Liver (tissue), 9 donors: ENCODE results near the gene CTNNA2. TPM values are rescaled to one million over a fixed set of nuclear protein-coding genes. Genes with fewer than 3 reads are reported as not detected.

Experiments
- DNase-seq: peaks from one replicate; pipeline ENCODE4 v3.0.0-alpha.2; 2017; ENCODE audit warnings: low spot score
- H3K27ac ChIP-seq, 2 donors: one replicate each; pipeline ENCODE4 v1.7.0; 2013; ENCODE audit warnings: inconsistent platforms in 2 of 2, low read length in 2 of 2, control low read depth in 1 of 2, low read depth in 1 of 2, mild to moderate bottlenecking in 1 of 2
- H3K27me3 ChIP-seq, 4 donors: one replicate each; pipeline versions ENCODE4 v1.6.1 to v1.7.0; 2013; ENCODE audit warnings: low read length in 3 of 4, inconsistent platforms in 1 of 4, mild to moderate bottlenecking in 1 of 4, moderate library complexity in 1 of 4; ENCODE audit not compliant: control insufficient read depth in 4 of 4, insufficient read depth in 4 of 4
- H3K36me3 ChIP-seq, 4 donors: one replicate each; pipeline versions ENCODE4 v1.6.1 to v1.7.0; 2013; ENCODE audit warnings: low read length in 3 of 4, mild to moderate bottlenecking in 3 of 4, low read depth in 1 of 4, moderate library complexity in 1 of 4; ENCODE audit not compliant: control insufficient read depth in 4 of 4, insufficient read depth in 3 of 4
- H3K4me1 ChIP-seq, 4 donors: one replicate each; pipeline versions ENCODE4 v1.6.1 to v1.7.0; 2013; ENCODE audit warnings: low read length in 3 of 4, mild to moderate bottlenecking in 3 of 4, moderate library complexity in 1 of 4; ENCODE audit not compliant: control insufficient read depth in 4 of 4, insufficient read depth in 4 of 4
- H3K4me3 ChIP-seq, 3 donors: one replicate each; pipeline versions ENCODE4 v1.6.1 to v1.7.0; 2013; ENCODE audit warnings: low read length in 3 of 3, control low read depth in 1 of 3, low read depth in 1 of 3, mild to moderate bottlenecking in 1 of 3
- H3K9ac ChIP-seq, 2 donors: one replicate each; pipeline ENCODE4 v1.7.0; 2013; ENCODE audit warnings: low read length in 2 of 2, mild to moderate bottlenecking in 2 of 2, moderate library complexity in 2 of 2, control low read depth in 1 of 2, low read depth in 1 of 2
- H3K9me3 ChIP-seq, 4 donors: one replicate each; pipeline versions ENCODE4 v1.6.1 to v1.7.0; 2013; ENCODE audit warnings: low read length in 3 of 4; ENCODE audit not compliant: control insufficient read depth in 4 of 4
- EGR1 ChIP-seq, 2 donors: IDR thresholded peaks; 2 replicates each; pipeline ENCODE4 v1.6.1; 2016 to 2018; ENCODE audit warnings: antibody characterized with exemption in 2 of 2, low read depth in 2 of 2
- FOXA1 ChIP-seq: IDR thresholded peaks from 2 replicates; pipeline ENCODE4 v1.6.1; 2016; ENCODE audit warnings: antibody characterized with exemption
- FOXA2 ChIP-seq: IDR thresholded peaks from 2 replicates; pipeline ENCODE4 v1.6.1; 2016; ENCODE audit warnings: antibody characterized with exemption
- GABPA ChIP-seq, 2 donors: IDR thresholded peaks in 1 of 2; conservative IDR thresholded peaks in 1 of 2; 2 replicates each; pipeline ENCODE4 v1.6.1; 2016; ENCODE audit warnings: antibody characterized with exemption in 2 of 2, mild to moderate bottlenecking in 1 of 2, moderate library complexity in 1 of 2
- HNF4A ChIP-seq, 2 donors: conservative IDR thresholded peaks; 2 replicates each; pipeline ENCODE4 v1.6.1; 2016; ENCODE audit warnings: antibody characterized with exemption in 2 of 2, mild to moderate bottlenecking in 2 of 2
- HNF4G ChIP-seq: IDR thresholded peaks from 2 replicates; pipeline ENCODE4 v1.6.1; 2016; ENCODE audit warnings: antibody characterized with exemption
- JUND ChIP-seq, 2 donors: IDR thresholded peaks; 2 replicates each; pipeline ENCODE4 v1.6.1; 2016; ENCODE audit warnings: antibody characterized with exemption in 2 of 2
- NR2F2 ChIP-seq: IDR thresholded peaks from 2 replicates; pipeline ENCODE4 v1.6.1; 2016; ENCODE audit warnings: antibody characterized with exemption
- RAD21 ChIP-seq, 2 donors: IDR thresholded peaks; 2 replicates each; pipeline ENCODE4 v1.6.1; 2016; ENCODE audit warnings: antibody characterized with exemption in 2 of 2, mild to moderate bottlenecking in 2 of 2
- RXRA ChIP-seq, 2 donors: IDR thresholded peaks; 2 replicates each; pipeline ENCODE4 v1.6.1; 2017 to 2018; ENCODE audit warnings: antibody characterized with exemption in 2 of 2, mild to moderate bottlenecking in 1 of 2
- SP1 ChIP-seq: IDR thresholded peaks from 2 replicates; pipeline ENCODE4 v1.6.1; 2018; ENCODE audit warnings: antibody characterized with exemption, mild to moderate bottlenecking
- TAF1 ChIP-seq: conservative IDR thresholded peaks from 2 replicates; pipeline ENCODE4 v1.6.1; 2016; ENCODE audit warnings: antibody characterized with exemption, mild to moderate bottlenecking
- YY1 ChIP-seq: IDR thresholded peaks from 2 replicates; pipeline ENCODE4 v1.6.1; 2016; ENCODE audit warnings: antibody characterized with exemption, mild to moderate bottlenecking
- WGBS: extraction: QIAGEN DNeasy Blood & Tissue Kit; methylation state at CpG from one replicate; pipeline ENCODE4 v1.1.7; 2013; 5-methylcytosine and 5-hydroxymethylcytosine counted together
- polyA plus RNA-seq, 2 donors: library from polyadenylated mRNA; stranded (reverse) in 1 of 2; unstranded in 1 of 2; fragments of 200-250 nt in 1 of 2; fragments of >200 nt in 1 of 2; fragmentation: Nextera tagmentation in 1 of 2; extraction: Ambion mirVana in 1 of 2; gene quantifications; one replicate each; pipeline versions ENCODE4 v1.2.1 to v1.2.3, GENCODE V29; 2013 to 2015
- total RNA-seq, 2 donors: library from RNA; depleted of rRNA; stranded (reverse); fragments of >200 nt; gene quantifications; one replicate each; pipeline ENCODE4 v1.2.3, GENCODE V29; 2014
- TF ChIP-seq, protein P1 (sequence below): IDR thresholded peaks from 2 replicates; pipeline ENCODE4 v1.6.1; 2016; ENCODE audit warnings: antibody characterized with exemption
- TF ChIP-seq, protein P2 (sequence below): IDR thresholded peaks from 2 replicates; pipeline ENCODE4 v1.6.1; 2016; ENCODE audit warnings: antibody characterized with exemption, mild to moderate bottlenecking
- TF ChIP-seq, protein P3 (sequence below): IDR thresholded peaks from 2 replicates; pipeline ENCODE4 v1.6.1; 2016; ENCODE audit warnings: antibody characterized with exemption
- TF ChIP-seq, protein P4 (sequence below): IDR thresholded peaks from 2 replicates; pipeline ENCODE4 v1.6.1; 2016; ENCODE audit warnings: antibody characterized with exemption
- donor health status: healthy.
- donor health status: healthy.
- donor health status: healthy.
- donor health status: healthy.
- donor health status: healthy.

The CTNNA2 gene
- total and polyA plus RNA-seq, 4 donors = 0.05 TPM; not detected in 3

DNA sequence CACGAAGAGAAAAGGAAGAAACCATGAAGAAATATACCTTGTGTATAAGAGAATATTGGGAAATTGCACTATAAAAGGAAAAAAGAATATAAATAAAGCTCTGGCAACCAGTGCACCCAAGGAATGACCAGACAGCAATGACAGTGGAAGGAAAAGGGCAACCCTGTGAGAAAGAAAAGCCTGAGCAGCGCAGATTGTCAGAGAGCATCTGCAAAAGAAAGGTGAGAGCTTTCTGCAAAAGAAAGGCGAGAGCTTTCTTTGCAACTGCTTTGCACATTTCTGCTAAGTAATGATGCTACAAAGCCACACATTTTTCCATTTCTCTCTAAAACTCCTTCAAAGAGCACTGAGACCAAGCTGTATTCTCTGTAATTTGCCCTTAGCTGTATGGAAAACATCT, 83.6 kb downstream of the CTNNA2 start:
- 54% methylated on average over 3 of the region's 3 CpGs for WGBS
- H3K27me3 ChIP-seq = peaks cover 0 to 3% (median 0%) of the 10 kb centered on the region in 4 donors
- no peak for TF ChIP-seq FOXA2
- TF ChIP-seq TAF1 = no peak
- TF ChIP-seq, protein P1, sequence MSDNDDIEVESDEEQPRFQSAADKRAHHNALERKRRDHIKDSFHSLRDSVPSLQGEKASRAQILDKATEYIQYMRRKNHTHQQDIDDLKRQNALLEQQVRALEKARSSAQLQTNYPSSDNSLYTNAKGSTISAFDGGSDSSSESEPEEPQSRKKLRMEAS = no peak
- TF ChIP-seq SP1 = no peak
- TF ChIP-seq, protein P2, sequence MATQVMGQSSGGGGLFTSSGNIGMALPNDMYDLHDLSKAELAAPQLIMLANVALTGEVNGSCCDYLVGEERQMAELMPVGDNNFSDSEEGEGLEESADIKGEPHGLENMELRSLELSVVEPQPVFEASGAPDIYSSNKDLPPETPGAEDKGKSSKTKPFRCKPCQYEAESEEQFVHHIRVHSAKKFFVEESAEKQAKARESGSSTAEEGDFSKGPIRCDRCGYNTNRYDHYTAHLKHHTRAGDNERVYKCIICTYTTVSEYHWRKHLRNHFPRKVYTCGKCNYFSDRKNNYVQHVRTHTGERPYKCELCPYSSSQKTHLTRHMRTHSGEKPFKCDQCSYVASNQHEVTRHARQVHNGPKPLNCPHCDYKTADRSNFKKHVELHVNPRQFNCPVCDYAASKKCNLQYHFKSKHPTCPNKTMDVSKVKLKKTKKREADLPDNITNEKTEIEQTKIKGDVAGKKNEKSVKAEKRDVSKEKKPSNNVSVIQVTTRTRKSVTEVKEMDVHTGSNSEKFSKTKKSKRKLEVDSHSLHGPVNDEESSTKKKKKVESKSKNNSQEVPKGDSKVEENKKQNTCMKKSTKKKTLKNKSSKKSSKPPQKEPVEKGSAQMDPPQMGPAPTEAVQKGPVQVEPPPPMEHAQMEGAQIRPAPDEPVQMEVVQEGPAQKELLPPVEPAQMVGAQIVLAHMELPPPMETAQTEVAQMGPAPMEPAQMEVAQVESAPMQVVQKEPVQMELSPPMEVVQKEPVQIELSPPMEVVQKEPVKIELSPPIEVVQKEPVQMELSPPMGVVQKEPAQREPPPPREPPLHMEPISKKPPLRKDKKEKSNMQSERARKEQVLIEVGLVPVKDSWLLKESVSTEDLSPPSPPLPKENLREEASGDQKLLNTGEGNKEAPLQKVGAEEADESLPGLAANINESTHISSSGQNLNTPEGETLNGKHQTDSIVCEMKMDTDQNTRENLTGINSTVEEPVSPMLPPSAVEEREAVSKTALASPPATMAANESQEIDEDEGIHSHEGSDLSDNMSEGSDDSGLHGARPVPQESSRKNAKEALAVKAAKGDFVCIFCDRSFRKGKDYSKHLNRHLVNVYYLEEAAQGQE = no peak
- H3K9ac ChIP-seq = no peak overlapping the region
- H3K4me3 ChIP-seq = no peak overlapping the region
- no peak for DNase-seq
- no peaks in the 10 kb centered on the region for H3K4me1 ChIP-seq
- H3K36me3 ChIP-seq = no peaks in the 10 kb centered on the region
- H3K27ac ChIP-seq = no peak overlapping the region
- no peaks in the 10 kb centered on the region for H3K9me3 ChIP-seq

DNA sequence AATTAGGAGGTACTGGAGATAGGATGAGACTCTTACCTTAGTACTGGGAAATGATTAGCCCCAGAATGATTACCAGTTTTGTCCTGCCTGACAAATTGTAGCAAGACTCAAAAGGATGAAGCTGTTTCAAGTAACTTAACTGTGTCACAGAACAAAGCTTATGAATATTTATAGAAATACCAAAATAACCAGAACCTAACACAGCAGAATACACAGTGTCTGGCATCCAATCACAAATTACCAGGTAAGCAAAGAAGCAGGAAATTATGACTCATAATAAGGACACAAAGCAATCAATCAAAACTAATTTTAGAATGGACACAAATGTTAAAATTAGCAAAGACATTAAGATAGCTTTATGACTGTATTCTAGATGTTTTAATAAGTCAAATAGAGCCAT, 91.9 kb downstream of the CTNNA2 start:
- no peak overlapping the region for H3K27ac ChIP-seq
- no peak for DNase-seq
- H3K9ac ChIP-seq = no peak overlapping the region
- TF ChIP-seq NR2F2 (no peak), GABPA (IDR thresholded peaks at IDR 0.05 in 1 of 2, conservative IDR thresholded peaks at IDR 0.05 in 1 of 2) (no peak)
- H3K36me3 ChIP-seq = no peaks in the 10 kb centered on the region
- H3K27me3 ChIP-seq = no peaks in the 10 kb centered on the region
- no peaks in the 10 kb centered on the region for H3K4me1 ChIP-seq
- no peak overlapping the region for H3K4me3 ChIP-seq
- H3K9me3 ChIP-seq = no peaks in the 10 kb centered on the region

DNA sequence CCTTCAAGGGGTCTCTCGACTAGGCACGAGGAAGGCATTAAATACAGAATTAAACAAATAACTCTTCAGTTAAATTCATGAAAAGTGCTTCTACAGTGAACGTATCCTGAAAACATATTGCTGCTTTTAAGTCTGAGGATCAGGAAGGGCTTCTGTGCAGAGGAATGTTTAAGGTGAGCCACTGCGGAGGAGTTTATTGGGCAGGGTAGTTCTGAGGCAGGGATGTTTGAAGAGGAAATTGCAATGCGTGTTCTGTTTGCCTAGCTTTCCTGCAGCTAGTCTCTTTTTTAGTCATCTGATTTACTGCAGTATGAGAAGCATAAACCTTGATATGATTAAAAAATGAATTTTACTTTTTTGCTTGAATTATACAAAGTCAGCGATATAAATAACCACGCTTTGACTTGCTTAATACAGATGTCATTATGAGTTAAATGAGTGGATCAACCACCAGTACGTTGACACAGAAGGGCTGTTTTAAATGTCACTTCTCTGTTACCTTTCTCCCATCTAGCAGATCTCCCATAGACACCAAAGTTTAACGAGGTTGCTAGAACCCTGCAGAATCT, 98.7 kb downstream of the CTNNA2 start:
- Histone ChIP-seq H3K4me1 (no peaks in the 10 kb centered on the region), H3K9me3 (no peaks in the 10 kb centered on the region), H3K9ac (no peak overlapping the region), H3K4me3 (no peak overlapping the region), H3K36me3 (no peaks in the 10 kb centered on the region), H3K27me3 (no peaks in the 10 kb centered on the region), H3K27ac (no peak overlapping the region)
- DNase-seq = no peak
- 56% methylated on average over 9 of the region's 9 CpGs for WGBS
- TF ChIP-seq RAD21 (IDR thresholded peaks at IDR 0.05) (no peak), RXRA (IDR thresholded peaks at IDR 0.05) (no peak), FOXA1 (no peak), EGR1 (IDR thresholded peaks at IDR 0.05; ENCODE audit: low read depth in 2 of 2) (no peak), FOXA2 (no peak), NR2F2 (no peak), TAF1 (no peak), HNF4G (no peak), YY1 (no peak), JUND (IDR thresholded peaks at IDR 0.05) (no peak), SP1 (no peak), GABPA (IDR thresholded peaks at IDR 0.05 in 1 of 2, conservative IDR thresholded peaks at IDR 0.05 in 1 of 2) (no peak), HNF4A (conservative IDR thresholded peaks at IDR 0.05) (no peak)
- TF ChIP-seq, protein P3, sequence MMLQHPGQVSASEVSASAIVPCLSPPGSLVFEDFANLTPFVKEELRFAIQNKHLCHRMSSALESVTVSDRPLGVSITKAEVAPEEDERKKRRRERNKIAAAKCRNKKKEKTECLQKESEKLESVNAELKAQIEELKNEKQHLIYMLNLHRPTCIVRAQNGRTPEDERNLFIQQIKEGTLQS = no peak
- TF ChIP-seq, protein P2 = no peak
- TF ChIP-seq, protein P4, sequence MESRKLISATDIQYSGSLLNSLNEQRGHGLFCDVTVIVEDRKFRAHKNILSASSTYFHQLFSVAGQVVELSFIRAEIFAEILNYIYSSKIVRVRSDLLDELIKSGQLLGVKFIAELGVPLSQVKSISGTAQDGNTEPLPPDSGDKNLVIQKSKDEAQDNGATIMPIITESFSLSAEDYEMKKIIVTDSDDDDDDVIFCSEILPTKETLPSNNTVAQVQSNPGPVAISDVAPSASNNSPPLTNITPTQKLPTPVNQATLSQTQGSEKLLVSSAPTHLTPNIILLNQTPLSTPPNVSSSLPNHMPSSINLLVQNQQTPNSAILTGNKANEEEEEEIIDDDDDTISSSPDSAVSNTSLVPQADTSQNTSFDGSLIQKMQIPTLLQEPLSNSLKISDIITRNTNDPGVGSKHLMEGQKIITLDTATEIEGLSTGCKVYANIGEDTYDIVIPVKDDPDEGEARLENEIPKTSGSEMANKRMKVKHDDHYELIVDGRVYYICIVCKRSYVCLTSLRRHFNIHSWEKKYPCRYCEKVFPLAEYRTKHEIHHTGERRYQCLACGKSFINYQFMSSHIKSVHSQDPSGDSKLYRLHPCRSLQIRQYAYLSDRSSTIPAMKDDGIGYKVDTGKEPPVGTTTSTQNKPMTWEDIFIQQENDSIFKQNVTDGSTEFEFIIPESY = no peak
- TF ChIP-seq, protein P1 = no peak
